Measurements from ENCODE around the gene CYP26B1.
"Not testable (repeated sequence)": the region's sequence is repeated elsewhere in the genome, so short reads cannot be mapped to it uniquely, and the experiment has no call there.

CYP26B1 gene

DNA sequence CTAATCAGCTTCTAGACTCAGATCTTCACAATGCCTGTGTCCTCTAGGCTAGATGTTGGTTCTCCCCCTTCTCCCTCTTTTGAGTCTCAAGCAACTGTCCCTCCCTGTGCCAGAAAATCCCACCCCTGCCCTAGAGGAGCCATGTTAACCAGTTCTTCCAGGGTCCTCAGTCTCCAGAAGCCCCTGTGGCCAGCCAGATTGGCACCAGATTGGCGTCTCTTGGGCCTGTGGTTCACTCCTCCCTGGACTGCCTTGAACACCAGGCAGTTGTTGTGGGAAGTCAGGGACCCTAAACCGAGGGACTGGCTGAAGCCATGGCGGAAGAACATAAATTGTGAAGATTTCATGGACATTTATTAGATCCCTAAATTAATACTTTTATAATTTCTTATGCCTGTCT is 36.6 kb downstream of the CYP26B1 start:
- no peak for DNase-seq (ENCODE audit: low read depth, low spot score)

DNA sequence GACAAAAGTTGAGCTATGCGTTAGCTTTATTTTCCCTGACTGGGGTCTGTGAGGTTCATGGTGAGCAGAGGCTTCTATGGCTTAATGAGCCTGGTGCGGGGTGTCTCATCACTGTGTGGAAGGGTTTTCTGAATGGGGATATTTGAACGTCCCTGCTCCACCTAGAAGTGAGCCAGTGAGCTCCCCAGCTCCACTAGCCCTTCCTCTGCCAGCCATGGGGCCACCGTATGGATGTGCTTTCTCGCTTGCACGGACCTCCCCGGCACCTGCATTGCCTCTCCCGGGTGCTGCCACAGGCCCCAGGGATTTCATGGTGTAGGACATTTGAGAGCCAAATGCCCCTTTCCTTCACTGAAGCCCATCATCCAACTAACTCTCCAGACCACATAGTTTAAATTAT is 37.8 kb downstream of the CYP26B1 start:
- DNase-seq (ENCODE audit: low read depth, low spot score): no peak

DNA sequence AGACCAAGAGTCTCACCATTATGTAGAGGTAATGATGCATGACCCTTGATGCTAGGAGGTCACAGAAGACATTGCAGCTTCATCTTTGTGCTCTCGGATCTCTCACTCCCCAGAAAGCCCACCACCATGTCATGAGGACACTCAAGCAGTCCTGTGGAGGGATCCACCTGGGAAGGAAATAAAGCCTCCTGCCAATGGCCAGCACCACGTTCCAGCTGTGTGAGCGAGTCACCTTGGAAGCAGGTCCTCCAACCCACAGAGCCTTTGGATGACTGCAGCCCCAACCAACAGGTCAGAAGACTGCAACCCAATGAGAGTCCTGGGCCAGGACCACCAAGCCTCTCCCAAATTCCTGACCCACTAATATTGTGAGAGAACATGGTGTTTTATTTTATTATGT is 38.4 kb downstream of the CYP26B1 start:
- no peak for DNase-seq (ENCODE audit: low read depth, low spot score)

DNA sequence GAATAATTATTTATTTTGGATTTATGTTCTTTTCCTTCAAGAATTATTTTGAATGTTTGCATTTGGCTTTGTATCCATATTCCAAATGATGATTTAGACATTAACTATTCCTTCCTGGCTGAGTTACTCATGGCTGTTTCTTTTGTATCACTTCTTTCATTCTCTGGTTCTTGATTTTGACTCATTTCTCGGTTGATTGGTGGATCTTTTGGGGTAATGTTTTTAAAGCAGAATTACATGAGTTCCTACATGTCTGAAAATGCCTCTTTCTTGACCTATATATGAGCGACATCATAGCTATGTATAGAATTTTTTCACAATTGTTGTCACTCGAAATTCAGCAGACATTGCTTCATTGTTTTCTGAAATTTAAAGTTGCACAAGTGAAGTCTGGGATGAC is 39.5 kb downstream of the CYP26B1 start:
- DNase-seq (ENCODE audit: low read depth, low spot score): no peak

DNA sequence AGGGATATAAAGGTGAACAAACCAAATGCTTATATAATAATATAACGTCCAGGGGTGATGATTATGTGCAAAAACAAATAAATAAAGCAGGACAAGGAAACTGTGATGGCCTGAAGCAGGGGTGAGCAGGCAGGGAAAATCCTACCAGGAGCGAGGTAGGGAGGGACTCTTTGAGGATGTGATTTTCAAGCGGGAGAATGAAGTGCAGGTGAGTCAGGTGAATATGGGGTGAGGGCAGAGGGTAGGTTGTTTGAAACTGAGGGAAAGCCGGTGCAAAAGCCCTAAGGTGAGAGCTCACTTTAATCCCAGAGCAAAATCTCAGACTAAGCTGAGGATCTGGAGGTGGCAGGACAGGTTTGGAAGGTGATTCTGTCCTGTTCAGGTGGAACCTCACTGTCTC is 40.7 kb downstream of the CYP26B1 start:
- DNase-seq (ENCODE audit: low read depth, low spot score): no peak

DNA sequence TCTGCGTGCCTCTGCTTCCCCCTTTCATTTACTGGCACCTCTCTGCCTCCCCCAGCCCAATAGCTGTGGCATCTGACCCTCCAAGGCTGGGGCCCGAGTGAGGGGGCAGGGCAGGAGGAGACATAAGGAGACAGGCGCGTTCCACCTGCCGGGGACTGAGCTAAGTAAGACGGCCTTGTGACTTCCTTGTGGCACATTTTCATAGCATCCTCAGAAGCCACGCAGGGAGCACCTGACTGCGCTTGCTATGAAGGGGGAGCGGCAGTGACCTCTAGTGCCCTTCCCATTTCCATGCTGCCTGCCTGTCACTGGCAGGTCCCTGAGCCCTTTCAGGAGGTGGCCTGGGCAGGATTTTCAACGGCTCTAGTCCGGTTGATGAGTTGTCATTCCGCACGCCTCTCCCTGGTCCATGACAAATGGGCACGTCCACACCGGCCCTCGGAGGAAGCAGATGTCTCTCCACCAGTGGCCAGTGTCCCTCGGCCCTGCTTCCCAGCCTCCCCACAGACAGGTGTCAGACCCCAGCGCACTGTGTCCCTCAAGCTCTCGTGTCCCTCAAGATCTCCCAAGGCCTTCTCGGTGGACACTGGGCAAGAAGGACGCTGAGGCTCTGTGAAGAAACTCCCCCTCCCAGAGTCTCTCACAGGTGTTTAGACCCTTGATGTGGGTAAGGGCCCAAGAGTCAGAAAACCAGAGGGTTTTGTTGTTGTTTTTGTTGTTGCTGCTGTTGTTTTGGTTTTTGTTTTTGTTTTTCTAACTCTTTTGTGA is 42.7 kb downstream of the CYP26B1 start:
- no peak for DNase-seq (ENCODE audit: low read depth, low spot score)

DNA sequence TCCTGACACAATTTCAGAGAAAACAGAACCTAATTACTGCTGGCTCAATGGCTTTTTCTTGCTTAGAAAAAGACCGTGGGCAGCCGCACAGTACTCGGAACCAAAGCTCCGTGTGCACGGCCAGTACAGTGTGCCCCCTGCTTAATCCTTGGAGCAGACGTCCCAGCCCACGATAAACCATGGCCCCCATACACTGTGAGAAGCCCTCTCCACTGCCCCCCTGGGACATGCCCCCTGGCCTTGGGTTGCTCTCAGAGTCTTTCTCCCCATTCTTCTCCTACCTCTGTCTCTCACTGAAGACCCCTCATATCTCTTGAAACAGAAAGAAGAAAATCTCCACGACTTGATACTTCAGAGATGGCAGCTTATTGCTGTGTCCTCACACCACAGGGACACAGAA is 44.0 kb downstream of the CYP26B1 start:
- no peak for DNase-seq (ENCODE audit: low read depth, low spot score)

DNA sequence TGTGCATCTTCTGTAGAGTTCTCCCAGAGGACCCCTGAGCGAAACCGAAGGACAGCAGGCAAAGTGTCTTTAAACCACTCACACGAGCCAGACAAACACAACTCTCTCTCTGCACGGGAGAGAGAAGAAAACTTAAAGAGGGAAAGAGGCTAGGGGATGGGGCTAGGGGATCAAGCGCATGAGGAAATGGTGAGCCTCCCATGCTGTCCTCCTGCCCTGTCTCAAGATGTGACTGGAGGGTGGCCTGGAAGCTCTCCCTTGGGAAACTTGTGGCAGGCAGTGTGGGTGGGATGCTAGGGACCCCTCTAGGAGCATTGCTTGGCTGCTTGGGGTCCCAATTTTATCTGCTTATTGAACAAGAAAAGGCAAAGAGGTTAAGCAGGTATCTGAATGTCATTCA is 44.5 kb downstream of the CYP26B1 start:
- no peak for DNase-seq (ENCODE audit: low read depth, low spot score)

DNA sequence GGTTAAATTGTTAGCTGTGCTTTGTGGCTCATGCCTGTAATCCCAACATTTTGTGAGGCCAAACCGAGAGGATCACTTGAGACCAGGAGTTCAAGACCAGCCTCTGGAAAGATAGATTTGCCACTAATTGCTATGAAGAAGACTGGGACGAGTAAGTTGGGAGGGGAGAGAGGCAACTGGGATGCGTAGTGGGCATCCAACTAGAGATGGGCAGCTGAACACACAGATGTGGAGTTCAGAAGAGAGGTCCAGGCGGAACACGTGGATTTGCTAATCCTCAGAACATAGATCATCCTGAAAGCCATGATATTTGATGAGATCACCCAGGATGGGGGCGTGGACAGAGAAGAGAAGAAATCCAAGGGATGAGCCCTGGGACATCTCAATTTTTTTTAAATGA is 48.7 kb downstream of the CYP26B1 start:
- no peak for DNase-seq (ENCODE audit: low read depth, low spot score)

DNA sequence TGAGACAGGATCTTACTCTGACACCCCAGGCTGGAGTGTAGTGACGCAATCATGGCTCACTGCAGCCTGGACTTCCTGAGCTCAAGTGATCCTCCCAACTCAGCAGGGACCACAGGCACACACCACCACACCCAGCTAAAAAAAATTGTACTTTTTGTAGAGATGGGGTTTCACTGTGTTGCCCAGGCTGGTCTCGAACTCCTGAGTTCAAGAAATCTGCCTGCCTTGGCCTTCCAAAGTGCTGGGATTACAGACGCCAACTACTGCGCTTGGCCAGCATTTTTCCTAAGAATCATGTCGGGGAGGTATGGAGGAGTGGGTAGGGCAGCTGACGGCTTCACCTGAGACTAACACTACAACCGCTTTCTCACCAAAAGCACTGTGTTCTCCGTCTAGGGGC is 50.4 kb downstream of the CYP26B1 start:
- no peak for DNase-seq (ENCODE audit: low read depth, low spot score)

DNA sequence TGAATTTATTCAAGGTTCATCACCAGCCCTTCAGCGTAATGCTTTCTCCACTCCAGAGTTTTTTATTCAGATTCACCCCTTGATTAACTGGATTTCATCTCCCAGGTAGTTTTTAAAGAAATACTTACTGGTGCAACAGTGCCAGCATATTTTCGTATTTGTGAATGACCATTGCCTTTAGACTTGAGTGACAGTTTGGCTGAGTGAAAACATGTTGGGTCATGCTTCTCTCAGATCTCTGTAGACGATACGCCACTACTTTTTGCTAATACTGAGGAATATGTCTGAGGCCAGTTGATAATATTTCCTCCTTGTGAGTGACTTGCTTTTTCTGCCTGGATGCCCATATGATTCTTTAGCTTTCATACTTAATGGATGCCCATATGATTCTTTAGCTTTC is 51.5 kb downstream of the CYP26B1 start:
- no peak for DNase-seq (ENCODE audit: low read depth, low spot score)

DNA sequence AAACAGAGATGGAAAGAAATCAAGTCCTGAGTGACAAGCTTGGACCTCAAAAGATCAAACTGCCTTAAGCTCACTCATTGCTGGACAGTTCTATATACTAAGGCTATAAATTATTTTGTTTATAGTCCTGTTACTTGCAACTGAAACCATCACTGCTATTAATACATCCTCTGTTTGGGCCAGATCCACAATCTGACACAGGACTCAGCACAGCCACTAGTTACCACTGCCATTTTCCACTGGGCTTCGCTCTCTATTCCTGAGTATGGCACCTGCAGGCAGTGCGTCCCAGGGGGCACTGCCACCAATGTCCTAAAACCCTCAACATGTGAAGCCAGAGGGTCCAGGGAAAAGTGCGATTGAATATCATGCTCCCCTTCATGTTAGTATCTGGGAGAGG is 52.3 kb downstream of the CYP26B1 start:
- DNase-seq (ENCODE audit: low read depth, low spot score): no peak

DNA sequence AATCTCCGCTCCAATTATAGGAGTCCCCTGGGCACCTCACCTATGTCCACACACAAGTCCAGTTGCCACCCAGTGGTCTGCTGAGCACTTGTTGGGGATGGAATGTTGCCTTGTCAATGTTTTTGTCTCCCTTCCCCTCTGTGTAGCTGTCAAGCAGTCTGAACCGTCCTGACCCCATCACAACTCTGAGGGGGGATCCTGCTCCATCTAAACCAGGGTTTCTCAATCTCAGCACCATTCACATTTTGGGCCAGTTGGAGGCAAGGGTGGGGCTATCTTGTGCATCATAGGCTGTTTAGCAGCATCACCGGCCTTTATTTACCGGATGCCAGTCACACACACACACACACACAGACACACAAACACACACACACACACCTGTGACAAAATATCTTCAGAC is 53.0 kb downstream of the CYP26B1 start:
- DNase-seq (ENCODE audit: low read depth, low spot score): no peak

DNA sequence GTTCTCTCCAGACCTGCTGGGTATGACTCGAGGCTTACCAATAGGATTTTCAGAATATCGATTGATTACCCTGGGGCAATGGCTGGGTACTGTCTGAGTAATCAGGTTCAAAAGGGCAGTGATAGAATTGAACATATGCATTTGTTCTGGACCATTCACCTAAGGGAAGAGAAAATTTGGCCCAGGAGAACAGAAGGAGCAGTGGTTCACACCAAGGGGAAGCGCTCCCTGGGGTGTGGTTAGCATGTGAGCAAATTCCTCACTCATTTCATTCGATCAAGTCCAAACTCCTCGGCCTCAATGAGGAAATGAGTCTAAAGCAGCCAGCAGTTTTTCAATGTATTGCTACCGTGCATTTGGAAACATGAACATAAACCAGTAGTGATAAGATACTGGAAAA is 55.6 kb downstream of the CYP26B1 start:
- no peak for DNase-seq (ENCODE audit: low read depth, low spot score)

DNA sequence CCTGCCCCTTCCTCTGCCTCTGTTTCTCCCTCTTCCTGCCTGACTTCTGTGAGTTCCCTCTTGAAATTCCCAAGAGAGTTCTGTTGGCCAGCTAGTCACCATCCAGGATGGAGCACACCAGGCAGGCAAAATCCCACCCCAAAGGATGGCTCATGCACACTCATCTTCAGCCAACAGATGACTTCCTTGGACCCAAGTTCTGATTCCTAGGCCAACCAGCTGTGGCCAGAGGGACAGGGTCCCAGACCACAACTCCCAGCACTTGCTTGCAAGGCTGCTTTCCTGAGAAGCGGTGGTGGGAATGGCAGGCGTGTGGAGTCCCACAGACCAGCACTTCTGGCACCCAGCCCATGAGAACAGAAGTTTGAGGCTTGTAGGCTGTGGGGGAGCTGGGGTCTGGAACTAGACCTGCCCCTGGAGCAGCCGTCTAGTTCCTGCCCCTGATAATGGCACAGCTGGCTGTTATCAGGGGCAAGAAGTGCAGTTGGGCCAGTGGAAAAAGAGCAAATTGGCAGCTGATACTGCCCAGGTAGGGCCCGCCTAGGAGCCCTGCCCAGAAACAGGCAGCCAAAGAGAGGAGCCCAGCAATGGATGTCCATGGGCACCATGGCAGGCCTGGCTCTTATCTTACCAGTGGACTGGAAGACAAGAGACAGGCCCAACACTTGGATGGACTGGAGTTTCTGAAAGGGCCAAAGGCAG is 56.7 kb downstream of the CYP26B1 start:
- no peak for DNase-seq (ENCODE audit: low read depth, low spot score)

DNA sequence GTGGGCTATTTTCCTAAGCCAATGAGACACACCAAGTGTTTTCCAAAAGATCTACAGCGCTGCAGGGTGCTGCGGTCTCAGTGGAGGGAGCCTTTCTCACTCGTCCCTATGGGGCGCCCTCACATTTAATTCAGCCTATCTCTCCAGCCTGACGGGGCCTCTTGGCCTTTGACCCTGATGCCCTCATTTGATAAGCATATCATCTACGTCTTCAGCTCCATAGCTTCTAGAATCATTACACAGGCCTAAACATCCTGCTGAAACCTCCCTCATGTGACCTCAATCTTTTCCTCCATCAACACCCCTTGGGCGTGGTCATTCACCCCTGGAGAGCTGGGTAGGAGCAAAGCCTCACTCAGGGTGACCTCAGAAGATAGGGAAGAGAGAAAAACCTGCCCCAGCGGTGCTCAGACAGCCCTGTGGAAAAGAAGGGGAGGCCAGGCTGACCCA is 57.4 kb downstream of the CYP26B1 start:
- no peak for DNase-seq (ENCODE audit: low read depth, low spot score)

DNA sequence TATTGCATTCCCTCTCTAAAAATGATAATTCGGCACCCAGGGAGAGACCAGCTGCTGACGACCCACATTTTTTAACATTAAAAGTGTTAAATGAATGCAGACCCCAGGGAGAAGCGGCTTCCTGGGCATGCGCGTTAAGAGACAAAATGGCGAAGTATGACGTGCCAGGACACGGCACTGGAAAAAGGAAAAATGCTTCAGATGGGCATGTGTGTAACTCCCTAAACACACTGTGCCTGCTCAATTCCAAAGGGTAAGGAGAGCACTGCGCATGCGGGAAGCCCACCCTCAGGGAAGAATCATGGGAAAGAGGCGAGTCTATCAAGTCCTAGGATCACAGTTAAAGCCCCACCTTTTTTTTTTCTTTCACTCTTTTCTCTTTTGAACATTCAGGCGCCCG is 58.1 kb downstream of the CYP26B1 start:
- DNase-seq (ENCODE audit: low read depth, low spot score): no peak

DNA sequence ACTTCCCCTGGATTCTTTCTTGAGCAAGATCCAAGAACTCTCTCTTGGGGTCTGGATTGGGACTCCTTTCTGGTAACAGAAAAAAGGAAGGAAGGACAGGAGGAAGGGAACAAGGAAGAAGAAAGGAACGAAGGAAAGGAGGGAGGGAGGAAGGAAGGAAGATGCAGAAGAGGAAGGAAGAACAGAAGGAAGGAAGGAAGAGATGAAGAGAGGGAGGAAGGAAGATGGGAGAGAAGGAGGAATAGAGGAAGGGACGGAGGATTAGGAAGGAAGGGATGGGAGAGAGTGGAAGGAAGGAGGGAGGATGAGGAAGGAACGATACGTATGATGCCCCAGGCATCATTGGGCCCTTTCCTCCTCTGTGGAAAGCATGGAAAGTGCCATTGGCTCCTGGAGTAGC is 58.6 kb downstream of the CYP26B1 start:
- DNase-seq (ENCODE audit: low read depth, low spot score): no peak

DNA sequence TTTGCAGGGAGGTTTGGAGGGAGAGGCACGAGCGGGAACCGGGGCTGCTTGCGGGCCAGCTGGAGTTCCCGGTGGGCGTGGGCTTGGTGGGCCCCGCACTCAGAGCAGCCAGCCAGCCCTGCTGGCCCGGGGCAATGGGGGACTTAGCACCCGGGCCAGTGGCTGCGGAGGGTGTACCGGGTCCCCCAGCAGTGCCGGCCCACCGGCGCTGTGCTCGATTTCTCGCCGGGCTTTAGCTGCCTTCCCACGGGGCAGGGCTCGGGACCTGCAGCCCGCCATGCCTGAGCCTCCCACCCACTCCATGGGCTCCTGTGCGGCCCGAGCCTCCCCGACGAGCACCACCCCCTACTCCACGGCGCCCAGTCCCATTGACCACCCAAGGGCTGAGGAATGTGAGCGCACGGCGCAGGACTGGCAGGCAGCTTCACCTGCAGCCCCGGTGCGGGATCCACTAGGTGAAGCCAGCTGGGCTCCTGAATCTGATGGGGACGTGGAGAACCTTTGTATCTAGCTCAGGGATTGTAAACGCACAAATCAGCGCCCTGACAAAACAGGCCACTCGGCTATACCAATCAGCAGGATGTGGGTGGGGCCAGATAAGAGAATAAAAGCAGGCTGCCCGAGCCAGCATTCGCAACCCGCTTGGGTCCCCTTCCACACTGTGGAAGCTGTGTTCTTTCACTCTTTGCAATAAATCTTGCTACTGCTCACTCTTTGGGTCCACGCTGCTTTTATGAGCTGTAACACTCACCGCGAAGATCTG is 60.6 kb downstream of the CYP26B1 start:
- not testable (repeated sequence) for DNase-seq (ENCODE audit: low read depth, low spot score)

DNA sequence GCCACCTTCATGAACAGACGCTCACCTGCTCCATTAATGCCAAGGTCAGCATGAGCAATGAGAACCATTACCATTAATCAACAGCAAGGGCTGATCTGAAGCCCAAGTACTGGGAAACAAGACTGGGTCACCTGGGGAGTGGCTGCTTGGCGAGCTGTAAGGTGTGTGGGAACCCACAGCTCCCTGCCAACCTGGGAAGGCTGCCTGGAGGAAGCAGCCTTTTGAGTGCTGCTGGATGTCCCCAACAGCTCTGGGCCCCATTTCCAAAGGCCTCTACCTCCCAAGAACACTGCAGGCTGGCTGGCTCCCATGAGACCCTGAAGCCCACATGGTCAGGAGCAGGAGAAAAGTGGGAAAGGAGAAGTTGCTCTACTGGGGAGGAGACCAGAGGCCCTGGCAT is 62.1 kb downstream of the CYP26B1 start:
- no peak for DNase-seq (ENCODE audit: low read depth, low spot score)

DNA sequence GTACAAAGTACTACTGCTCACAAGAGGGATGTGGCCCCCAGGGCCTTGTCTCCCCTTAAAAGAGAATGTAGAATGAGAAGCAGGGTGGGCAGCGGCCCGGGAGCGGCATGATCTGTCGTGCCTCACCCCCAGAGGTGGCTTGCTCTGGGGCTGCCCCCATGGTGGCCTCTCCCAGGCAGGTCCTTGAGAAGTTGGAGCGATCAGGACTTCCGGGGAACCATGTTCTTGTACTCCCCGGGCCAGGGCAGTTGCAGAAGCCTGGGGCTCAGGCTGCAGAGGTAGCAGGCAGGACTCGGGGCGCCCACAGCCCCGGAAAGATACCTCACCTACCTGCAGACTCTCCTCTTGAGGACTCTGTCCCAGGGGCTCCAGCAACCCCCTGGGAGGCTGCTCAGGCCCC is 62.6 kb downstream of the CYP26B1 start:
- no peak for DNase-seq (ENCODE audit: low read depth, low spot score)

DNA sequence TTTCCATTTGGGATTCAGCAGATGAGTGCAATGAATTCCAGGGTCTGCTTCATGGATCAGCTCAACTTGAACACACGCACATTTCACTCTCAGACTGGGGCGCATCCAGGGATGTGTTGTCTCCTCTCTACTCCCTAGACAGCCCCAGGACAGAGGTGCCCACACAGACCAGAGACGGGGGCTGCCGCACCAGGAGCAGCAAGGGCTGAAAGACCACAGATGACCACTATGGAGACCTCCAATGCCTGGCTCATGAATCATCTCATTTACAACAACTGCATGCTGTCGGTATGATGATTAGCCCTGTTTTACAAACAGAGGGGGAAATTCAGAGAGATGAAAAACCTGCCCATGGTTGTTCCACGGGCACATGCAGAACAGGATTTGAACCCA is 63.1 kb downstream of the CYP26B1 start:
- DNase-seq (ENCODE audit: low read depth, low spot score): no peak

Measured in activated naive CD8-positive, alpha-beta T cell treated with anti-CD3 and anti-CD28 coated beads, Interleukin-2, amount 50 U/mL, for 16 hours (primary cell).